Measurements from ENCODE around the gene FOXO6. TPM values are rescaled to one million over a fixed set of nuclear protein-coding genes. Genes with fewer than 3 reads are reported as not detected.

The FOXO6 gene
- total and polyA plus RNA-seq, 2 of the 13 experiments (the other 11 are each of a cell fraction or from before 2014, with no cell fraction given), result 0.13 TPM; not detected in 1

GRCh38 chr1:41358131-41359021 lies 2.9 kb upstream of the FOXO6 start:
- WGBS (ENCODE audit: low lambda C conversion rate), result 51% methylated on average over 25 of the region's 25 CpGs
- Histone ChIP-seq H3K27ac (ENCODE audit: extremely low read length, insufficient read depth, low read length) (no peak overlapping the region), H3K4me1 (ENCODE audit: insufficient read depth, low read length) (peaks cover 18% of the 10 kb centered on the region), H3K4me2 (ENCODE audit: low read depth, low read length) (no peak overlapping the region), H3K9ac (ENCODE audit: insufficient read depth, low read depth, low read length) (no peak overlapping the region), H3K27me3 (ENCODE audit: control insufficient read depth in 1 of 2, insufficient read depth in 2 of 2, low read length in 2 of 2) (peaks cover 6 to 18% of the 10 kb centered on the region in 2 experiments; a peak in 4 of 5 replicates), H3K9me3 (ENCODE audit: low read length) (no peaks in the 10 kb centered on the region), H3K79me2 (ENCODE audit: insufficient read depth, low read length) (no peaks in the 10 kb centered on the region), H3K36me3 (replicated peaks in 1 of 2; ENCODE audit: control insufficient read depth in 1 of 2, insufficient read depth in 2 of 2, low read length in 2 of 2) (no peaks in the 10 kb centered on the region), H2AFZ (ENCODE audit: low read length) (no peak overlapping the region), H4K20me1 (ENCODE audit: insufficient read depth, low read length) (no peaks in the 10 kb centered on the region), H3K4me3 (replicated peaks in 1 of 3; ENCODE audit: insufficient read depth in 1 of 3, low read depth in 2 of 3, low read length in 3 of 3) (no peak overlapping the region)
- no TSS peak for BruUV-seq (replicated peaks)
- TF ChIP-seq GATAD2A (CRISPR knock-in tag; IDR thresholded peaks at IDR 0.05) (no peak), SUZ12 (IDR thresholded peaks at IDR 0.05; ENCODE audit: low read depth, low read length) (no peak), KLF13 (CRISPR knock-in tag; IDR thresholded peaks at IDR 0.05) (no peak), ZSCAN22 (CRISPR knock-in tag; IDR thresholded peaks at IDR 0.05) (no peak), FOXJ3 (CRISPR knock-in tag; IDR thresholded peaks at IDR 0.05; ENCODE audit: borderline replicate concordance) (no peak), MNT (IDR thresholded peaks at IDR 0.05) (peak; percentile 20; the same call in 1 of the 2 replicates)
- TF ChIP-seq, protein P1, sequence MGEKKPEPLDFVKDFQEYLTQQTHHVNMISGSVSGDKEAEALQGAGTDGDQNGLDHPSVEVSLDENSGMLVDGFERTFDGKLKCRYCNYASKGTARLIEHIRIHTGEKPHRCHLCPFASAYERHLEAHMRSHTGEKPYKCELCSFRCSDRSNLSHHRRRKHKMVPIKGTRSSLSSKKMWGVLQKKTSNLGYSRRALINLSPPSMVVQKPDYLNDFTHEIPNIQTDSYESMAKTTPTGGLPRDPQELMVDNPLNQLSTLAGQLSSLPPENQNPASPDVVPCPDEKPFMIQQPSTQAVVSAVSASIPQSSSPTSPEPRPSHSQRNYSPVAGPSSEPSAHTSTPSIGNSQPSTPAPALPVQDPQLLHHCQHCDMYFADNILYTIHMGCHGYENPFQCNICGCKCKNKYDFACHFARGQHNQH (CRISPR knock-in tag; IDR thresholded peaks at IDR 0.05), result no peak
- FAIRE-seq (no peak), DNase-seq (ENCODE audit: low spot score) (no peak), ATAC-seq (no peak)
- ChIA-PET POLR2A (no interaction called here), CTCF (ENCODE audit: low intra/inter-chr PET ratio, low total read pairs) (no interaction called here)
- in situ Hi-C loops (cut with HindIII; ENCODE audit: extremely low pct_ligation_motif_present, low pct_unique_long_range_greater_than_20kb), result no loop called here
- intact Hi-C loops (cut with micrococcal nuclease; ENCODE audit: unreplicated experiment), result no loop called here

Data from HepG2 (cell line).